Stimulated activated CD8-positive, alpha-beta memory T cell treated with anti-CD3 and anti-CD28 coated beads, Interleukin-2, amount 100 ng/mL, for 48 hours (primary cell): Measurements from ENCODE around the gene KRTAP12-1.
"Not testable (repeated sequence)": the region's sequence is repeated elsewhere in the genome, so short reads cannot be mapped to it uniquely, and the experiment has no call there.

Experiments
- DNase-seq, 2 donors: peaks; one replicate each; pipeline ENCODE4 v3.0.0-alpha.2; 2020; ENCODE audit warnings: low read depth in 2 of 2

The KRTAP12-1 gene

GRCh38 chr21:44667612-44668011 lies 14.4 kb downstream of the KRTAP12-1 start:
- DNase-seq, result no peak

- no peak for DNase-seq
Measured at GRCh38 chr21:44666401-44667320, 15.3 kb downstream of the KRTAP12-1 start, which contains the start of gene KRTAP12-2. Gene KRTAP12-2, minus strand, starts transcription at chr21:44666927. Its CDS starts 41 bp downstream, at chr21:44666886.

- DNase-seq, result no peak
Measured at GRCh38 chr21:44664691-44665090, 17.3 kb downstream of the KRTAP12-1 start.

GRCh38 chr21:44661567-44661966 lies 20.4 kb downstream of the KRTAP12-1 start:
- DNase-seq, result not testable (repeated sequence)

- DNase-seq, result no peak
Measured at GRCh38 chr21:44658913-44659595, 22.9 kb downstream of the KRTAP12-1 start.

- no peak for DNase-seq
Measured at GRCh38 chr21:44658541-44658910, 23.4 kb downstream of the KRTAP12-1 start.

GRCh38 chr21:44657635-44658540 lies 24.1 kb downstream of the KRTAP12-1 start, which contains the start of gene KRTAP12-3:
Gene KRTAP12-3, plus strand, starts transcription at chr21:44657932. Its CDS starts 48 bp downstream, at chr21:44657980.
- DNase-seq, result no peak

- DNase-seq, result no peak
Measured at GRCh38 chr21:44656868-44657267, 25.1 kb downstream of the KRTAP12-1 start.

GRCh38 chr21:44654576-44655175 lies 27.3 kb downstream of the KRTAP12-1 start, which contains the start of gene KRTAP12-4:
Gene KRTAP12-4, minus strand, starts transcription at chr21:44654659. Its CDS starts 45 bp downstream, at chr21:44654614.
- no peak for DNase-seq

GRCh38 chr21:44653656-44654575 lies 28.0 kb downstream of the KRTAP12-1 start:
- no peak for DNase-seq

- no peak for DNase-seq
Measured at GRCh38 chr21:44653123-44653522, 28.8 kb downstream of the KRTAP12-1 start.

GRCh38 chr21:44650973-44651675 lies 30.8 kb downstream of the KRTAP12-1 start:
- no peak for DNase-seq

GRCh38 chr21:44650265-44650972 lies 31.5 kb downstream of the KRTAP12-1 start:
- no peak for DNase-seq

GRCh38 chr21:44649521-44650100 lies 32.4 kb downstream of the KRTAP12-1 start:
- DNase-seq, result no peak

- DNase-seq, result no peak
Measured at GRCh38 chr21:44648557-44649311, 33.2 kb downstream of the KRTAP12-1 start.

- DNase-seq, result no peak
Measured at GRCh38 chr21:44647222-44647552, 34.8 kb downstream of the KRTAP12-1 start.

GRCh38 chr21:44646366-44647221 lies 35.4 kb downstream of the KRTAP12-1 start, which contains the start of gene KRTAP10-11:
Gene KRTAP10-11, plus strand, starts transcription at chr21:44646414. Its CDS starts 45 bp downstream, at chr21:44646459.
- DNase-seq, result not testable (repeated sequence)
